H9 (cell line): ENCODE data around the gene PRUNE1. TPM values are rescaled to one million over a fixed set of nuclear protein-coding genes. Genes with fewer than 3 reads are reported as not detected.

Source experiments
- DNase-seq: peaks from one replicate; pipeline ENCODE4 v3.0.0-alpha.2; 2017
- H2AFZ ChIP-seq: one replicate; pipeline ENCODE4 v1.6.1; 2013; ENCODE audit warnings: mild to moderate bottlenecking, low read length, control low read depth, moderate library complexity
- H2AK5ac ChIP-seq: 2 replicates; pipeline ENCODE4 v1.6.1; 2013; ENCODE audit warnings: low read length, control low read depth, mixed read lengths; ENCODE audit not compliant: insufficient read length
- H2BK120ac ChIP-seq: one replicate; pipeline ENCODE4 v1.6.1; 2013; ENCODE audit warnings: low read depth, mild to moderate bottlenecking, low read length, control low read depth, inconsistent platforms; ENCODE audit not compliant: poor library complexity, severe bottlenecking
- H2BK12ac ChIP-seq: 2 replicates; pipeline ENCODE4 v1.6.1; 2013; ENCODE audit warnings: low read length, control low read depth, mixed read lengths, low read depth; ENCODE audit not compliant: insufficient read length
- H2BK15ac ChIP-seq: 2 replicates; pipeline ENCODE4 v1.6.1; 2013; ENCODE audit warnings: low read depth, low read length, control low read depth
- H2BK20ac ChIP-seq: one replicate; pipeline ENCODE4 v1.6.1; 2013; ENCODE audit warnings: low read depth, mild to moderate bottlenecking, low read length, control low read depth, inconsistent platforms; ENCODE audit not compliant: poor library complexity, severe bottlenecking
- H2BK5ac ChIP-seq: 2 replicates; pipeline ENCODE4 v1.6.1; 2013; ENCODE audit warnings: low read length, control low read depth, mixed read lengths; ENCODE audit not compliant: insufficient read length
- H3K14ac ChIP-seq: 2 replicates; pipeline ENCODE4 v1.6.1; 2013; ENCODE audit warnings: low read length, control low read depth; ENCODE audit not compliant: insufficient read depth
- H3K18ac ChIP-seq: 2 replicates; pipeline ENCODE4 v1.6.1; 2013; ENCODE audit warnings: low read depth, mild to moderate bottlenecking, mixed read lengths, low read length, control low read depth; ENCODE audit not compliant: insufficient read length
- H3K23ac ChIP-seq: 2 replicates; pipeline ENCODE4 v1.6.1; 2013; ENCODE audit warnings: low read length, control low read depth, mixed read lengths, low read depth; ENCODE audit not compliant: insufficient read length
- H3K23me2 ChIP-seq: 2 replicates; pipeline ENCODE4 v1.6.1; 2013; ENCODE audit warnings: low read depth, mild to moderate bottlenecking, mixed read lengths, low read length, control low read depth; ENCODE audit not compliant: insufficient read length, poor library complexity, severe bottlenecking
- H3K27ac ChIP-seq: 2 replicates; pipeline ENCODE4 v1.5.1; 2013; ENCODE audit warnings: low read length, control low read depth, mixed read lengths, low read depth; ENCODE audit not compliant: insufficient read length
- H3K27me3 ChIP-seq: 2 replicates; pipeline ENCODE4 v1.6.1; 2013; ENCODE audit warnings: low read length, control low read depth, inconsistent platforms; ENCODE audit not compliant: insufficient read depth
- H3K4ac ChIP-seq: 2 replicates; pipeline ENCODE4 v1.6.1; 2013; ENCODE audit warnings: low read depth, mild to moderate bottlenecking, control low read depth, inconsistent platforms, low read length, moderate library complexity
- H3K4me1 ChIP-seq: 2 replicates; pipeline ENCODE4 v1.6.1; 2013; ENCODE audit warnings: low read length, control low read depth, inconsistent platforms; ENCODE audit not compliant: insufficient read depth
- H3K4me2 ChIP-seq: 2 replicates; pipeline ENCODE4 v1.6.1; 2013; ENCODE audit warnings: low read length, control low read depth, mixed read lengths; ENCODE audit not compliant: insufficient read length, insufficient read depth
- H3K56ac ChIP-seq: 2 replicates; pipeline ENCODE4 v1.6.1; 2013; ENCODE audit warnings: low read depth, mild to moderate bottlenecking, mixed read lengths, low read length, control low read depth; ENCODE audit not compliant: insufficient read length
- H3K79me1 ChIP-seq: 2 replicates; pipeline ENCODE4 v1.6.1; 2013; ENCODE audit warnings: low read depth, mild to moderate bottlenecking, moderate library complexity, low read length, control low read depth, inconsistent platforms; ENCODE audit not compliant: insufficient read depth, poor library complexity, severe bottlenecking
- H3K79me2 ChIP-seq: 2 replicates; pipeline ENCODE4 v1.6.1; 2013; ENCODE audit warnings: low read length, control low read depth, inconsistent platforms; ENCODE audit not compliant: insufficient read depth
- H3K9ac ChIP-seq: 2 replicates; pipeline ENCODE4 v1.6.1; 2013; ENCODE audit warnings: low read length, control low read depth, mixed read lengths; ENCODE audit not compliant: insufficient read length; ENCODE audit errors: extremely low read depth
- H3K9me3 ChIP-seq: one replicate; pipeline ENCODE4 v1.6.1; 2013; ENCODE audit warnings: low read depth, low read length, inconsistent platforms; ENCODE audit not compliant: control insufficient read depth
- H3T11ph ChIP-seq: one replicate; pipeline ENCODE4 v1.6.1; 2013; ENCODE audit warnings: mild to moderate bottlenecking, low read length, control low read depth, inconsistent platforms
- H4K20me1 ChIP-seq: one replicate; pipeline ENCODE4 v1.6.1; 2013; ENCODE audit not compliant: control insufficient read depth, insufficient read length, insufficient read depth
- H4K5ac ChIP-seq: 2 replicates; pipeline ENCODE4 v1.6.1; 2013; ENCODE audit warnings: low read depth, mild to moderate bottlenecking, mixed read lengths, low read length, control low read depth; ENCODE audit not compliant: insufficient read length
- H4K8ac ChIP-seq: replicated peaks from 2 replicates; pipeline ENCODE4 v1.6.1; 2013; ENCODE audit warnings: low read length, control low read depth, mixed read lengths, low read depth; ENCODE audit not compliant: insufficient read length
- H4K91ac ChIP-seq: 2 replicates; pipeline ENCODE4 v1.6.1; 2013; ENCODE audit warnings: low read depth, mild to moderate bottlenecking, moderate library complexity, mixed read lengths, low read length, control low read depth; ENCODE audit not compliant: insufficient read length
- H3K27ac Mint-ChIP-seq, 3 experiments: 2 replicates in 2 of 3; 3 replicates in 1 of 3; pipeline ENCODE4 v1.8.0; 2020 to 2021; ENCODE audit warnings: mixed read lengths in 3 of 3, mild to moderate bottlenecking in 1 of 3, moderate library complexity in 1 of 3
- H3K27me3 Mint-ChIP-seq: 2 replicates; pipeline ENCODE4 v1.8.0; 2021; ENCODE audit warnings: low read depth, mild to moderate bottlenecking, moderate library complexity, mixed read lengths
- H3K36me3 Mint-ChIP-seq, 3 experiments: 2 replicates in 2 of 3; 3 replicates in 1 of 3; pipeline ENCODE4 v1.8.0; 2020 to 2021; ENCODE audit warnings: low read depth in 3 of 3, mixed read lengths in 3 of 3; ENCODE audit not compliant: insufficient read depth in 1 of 3
- H3K4me1 Mint-ChIP-seq, 2 experiments: 2 replicates each; pipeline ENCODE4 v1.8.0; 2020; ENCODE audit warnings: mixed read lengths in 2 of 2
- H3K4me3 Mint-ChIP-seq, 2 experiments: 2 replicates in 1 of 2; 3 replicates in 1 of 2; pipeline ENCODE4 v1.8.0; 2020 to 2021; ENCODE audit warnings: mild to moderate bottlenecking in 2 of 2, mixed read lengths in 2 of 2, moderate library complexity in 1 of 2
- H3K9me3 Mint-ChIP-seq, 2 experiments: 2 replicates in 1 of 2; 3 replicates in 1 of 2; pipeline ENCODE4 v1.8.0; 2020; ENCODE audit warnings: mild to moderate bottlenecking in 2 of 2, mixed read lengths in 2 of 2, moderate library complexity in 1 of 2
- CTCF ChIP-seq: fragments of 200-600 bp; sonication (generic); conservative IDR thresholded peaks from 3 replicates; pipeline ENCODE4 v1.8.0; 2021; ENCODE audit warnings: antibody characterized with exemption, mild to moderate bottlenecking
- WGBS: extraction: QIAGEN DNeasy Blood & Tissue Kit; methylation state at CpG from one replicate; pipeline ENCODE4 v1.1.7; 2013; ENCODE audit warnings: missing lambda C conversion rate, low lambda C conversion rate, mixed read lengths; ENCODE audit not compliant: insufficient read length; ENCODE audit errors: extremely low coverage; 5-methylcytosine and 5-hydroxymethylcytosine counted together
- total RNA-seq: library from RNA; stranded (reverse); gene quantifications from 2 replicates; pipeline ENCODE4 v1.2.1, GENCODE V29; 2021

Gene PRUNE1
- total RNA-seq, 1 experiment from 2014 or later, result 22.3 TPM

- H3K4me3 Mint-ChIP-seq, result no peak overlapping the region
- no peaks in the 10 kb centered on the region for H3K27me3 Mint-ChIP-seq
- H4K20me1 ChIP-seq, result no peaks in the 10 kb centered on the region
- H4K91ac ChIP-seq, result no peak overlapping the region
- no peak overlapping the region for H4K8ac ChIP-seq
- no peak overlapping the region for H2AK5ac ChIP-seq
- TF ChIP-seq CTCF, result no peak
- H3K4ac ChIP-seq, result no peak overlapping the region
- H3K27ac ChIP-seq, result no peak overlapping the region
- H3K9me3 ChIP-seq, result no peaks in the 10 kb centered on the region
- H3K9me3 Mint-ChIP-seq, result no peaks in the 10 kb centered on the region
- H3K79me1 ChIP-seq, result no peaks in the 10 kb centered on the region
- H3K36me3 Mint-ChIP-seq, result peaks cover 0 to 10% (median 5%) of the 10 kb centered on the region in 3 experiments; a peak in 3 of 7 replicates
- no peak overlapping the region for H3K9ac ChIP-seq
- H3K18ac ChIP-seq, result no peak overlapping the region
- no peak overlapping the region for H3K23ac ChIP-seq
- no peak overlapping the region for H3K4me2 ChIP-seq
- H3K23me2 ChIP-seq, result no peaks in the 10 kb centered on the region
- H3T11ph ChIP-seq, result no peak overlapping the region
- H2BK15ac ChIP-seq, result no peak overlapping the region
- H3K4me1 ChIP-seq, result peaks cover 3% of the 10 kb centered on the region; the same call in 1 of the 2 replicates
- H2AFZ ChIP-seq, result no peak overlapping the region
- H3K4me1 Mint-ChIP-seq, result peaks cover 5 to 8% of the 10 kb centered on the region in 2 experiments
- no peak overlapping the region for H3K56ac ChIP-seq
- H3K14ac ChIP-seq, result no peak overlapping the region
- no peak overlapping the region for H2BK12ac ChIP-seq
- H4K5ac ChIP-seq, result no peak overlapping the region
- WGBS, result no CpG with 5 or more reads among the region's 5 CpGs
- DNase-seq, result no peak
- no peak overlapping the region for H2BK5ac ChIP-seq
- H3K27ac Mint-ChIP-seq, result peak overlapping the region in 2 of 3 experiments; percentile 27 to 61; a peak in 2 of 7 replicates
- no peak overlapping the region for H2BK20ac ChIP-seq
- H3K79me2 ChIP-seq, result no peaks in the 10 kb centered on the region
- no peaks in the 10 kb centered on the region for H3K27me3 ChIP-seq
- H2BK120ac ChIP-seq, result no peak overlapping the region
Observed at GRCh38 chr1:150997949-150998348, 10.3 kb upstream of the PRUNE1 start.
